Measurements from ENCODE around the gene DMBX1. TPM values are rescaled to one million over a fixed set of nuclear protein-coding genes. Genes with fewer than 3 reads are reported as not detected.

DMBX1 gene
- total RNA-seq, 4 donors from 2014 or later = not detected

GRCh38 chr1:46506470-46507219, 17.0 kb downstream of the DMBX1 start:
- WGBS, 2 donors (ENCODE audit: low coverage in 1 of 2) = 78 to 83% methylated on average over 1 to 17 of the region's 17 CpGs
- no peak overlapping the region for H3K27ac ChIP-seq
- H3K4me1 ChIP-seq = no peaks in the 10 kb centered on the region
- DNase-seq = no peak
- TF ChIP-seq POLR2A (IDR thresholded peaks at IDR 0.05) = no peak
- TF ChIP-seq EP300 (IDR thresholded peaks at IDR 0.05; ENCODE audit: low read depth) = no peak
- no peak for TF ChIP-seq CTCF (IDR thresholded peaks at IDR 0.05)
- TF ChIP-seq POLR2AphosphoS5 (IDR thresholded peaks at IDR 0.05) = no peak
- H3K27me3 ChIP-seq = peaks cover 21% of the 10 kb centered on the region
- in situ Hi-C loops (cut with MboI; ENCODE audit: low pct_ligation_motif_present in 1 of 4, low pct_unique_long_range_greater_than_20kb in 1 of 4, low sequenced_read_pairs in 3 of 4) (no loop called here), intact Hi-C loops (cut with DNase I; ENCODE audit: low total_unique reads) (no loop called here)
- H3K36me3 ChIP-seq = no peaks in the 10 kb centered on the region
- no peaks in the 10 kb centered on the region for H3K9me3 ChIP-seq
- H3K4me3 ChIP-seq = no peak overlapping the region

GRCh38 chr1:46508757-46509156, 19.1 kb downstream of the DMBX1 start:
- no peak for TF ChIP-seq CTCF (IDR thresholded peaks at IDR 0.05)
- TF ChIP-seq POLR2AphosphoS5 (IDR thresholded peaks at IDR 0.05) = no peak
- no peak for TF ChIP-seq EP300 (IDR thresholded peaks at IDR 0.05; ENCODE audit: low read depth)
- TF ChIP-seq POLR2A (IDR thresholded peaks at IDR 0.05) = no peak
- Histone ChIP-seq H3K27ac (no peak overlapping the region), H3K4me3 (no peak overlapping the region), H3K9me3 (no peaks in the 10 kb centered on the region), H3K36me3 (no peaks in the 10 kb centered on the region), H3K4me1 (no peaks in the 10 kb centered on the region), H3K27me3 (peaks cover 1% of the 10 kb centered on the region)
- 76% methylated on average over 5 of the region's 5 CpGs; no CpG with 5 or more reads in 1 of the 2 donors for WGBS, 2 donors (ENCODE audit: low coverage in 1 of 2)
- intact Hi-C loops (cut with DNase I; ENCODE audit: low total_unique reads) = no loop called here
- in situ Hi-C loops (cut with MboI; ENCODE audit: low pct_ligation_motif_present in 1 of 4, low pct_unique_long_range_greater_than_20kb in 1 of 4, low sequenced_read_pairs in 3 of 4) = no loop called here
- no peak for DNase-seq

- no peaks in the 10 kb centered on the region for H3K4me1 ChIP-seq
- no peak overlapping the region for H3K27ac ChIP-seq
- no peaks in the 10 kb centered on the region for H3K36me3 ChIP-seq
- 89 to 97% methylated on average over 6 to 19 of the region's 19 CpGs for WGBS, 2 donors (ENCODE audit: low coverage in 1 of 2)
- in situ Hi-C loops (cut with MboI; ENCODE audit: low pct_ligation_motif_present in 1 of 4, low pct_unique_long_range_greater_than_20kb in 1 of 4, low sequenced_read_pairs in 3 of 4) = no loop called here
- no peak for DNase-seq
- no peak for TF ChIP-seq EP300 (IDR thresholded peaks at IDR 0.05; ENCODE audit: low read depth)
- TF ChIP-seq POLR2AphosphoS5 (IDR thresholded peaks at IDR 0.05) = no peak
- TF ChIP-seq POLR2A (IDR thresholded peaks at IDR 0.05) = no peak
- TF ChIP-seq CTCF (IDR thresholded peaks at IDR 0.05) = no peak
- intact Hi-C loops (cut with DNase I; ENCODE audit: low total_unique reads) = no loop called here
- H3K9me3 ChIP-seq = no peaks in the 10 kb centered on the region
- H3K4me3 ChIP-seq = no peak overlapping the region
- H3K27me3 ChIP-seq = no peaks in the 10 kb centered on the region
These were observed 20.8 kb downstream of the DMBX1 start for GRCh38 chr1:46510341-46510997.

- H3K27ac ChIP-seq = no peak overlapping the region
- no peak for DNase-seq
- H3K4me3 ChIP-seq = no peak overlapping the region
- WGBS, 2 donors (ENCODE audit: low coverage in 1 of 2) = 83% methylated on average over 8 of the region's 8 CpGs; no CpG with 5 or more reads in 1 of the 2 donors
- no peaks in the 10 kb centered on the region for H3K9me3 ChIP-seq
- no peaks in the 10 kb centered on the region for H3K4me1 ChIP-seq
- TF ChIP-seq EP300 (IDR thresholded peaks at IDR 0.05; ENCODE audit: low read depth) = no peak
- TF ChIP-seq CTCF (IDR thresholded peaks at IDR 0.05) = no peak
- TF ChIP-seq POLR2AphosphoS5 (IDR thresholded peaks at IDR 0.05) = no peak
- no peak for TF ChIP-seq POLR2A (IDR thresholded peaks at IDR 0.05)
- no peaks in the 10 kb centered on the region for H3K36me3 ChIP-seq
- no peaks in the 10 kb centered on the region for H3K27me3 ChIP-seq
- intact Hi-C loops (cut with DNase I; ENCODE audit: low total_unique reads) = no loop called here
- in situ Hi-C loops (cut with MboI; ENCODE audit: low pct_ligation_motif_present in 1 of 4, low pct_unique_long_range_greater_than_20kb in 1 of 4, low sequenced_read_pairs in 3 of 4) = no loop called here
These were observed 21.3 kb downstream of the DMBX1 start for GRCh38 chr1:46510998-46511365.
